Measurements from ENCODE around the gene PRSS27. TPM values are rescaled to one million over a fixed set of nuclear protein-coding genes. Genes with fewer than 3 reads are reported as not detected.

PRSS27 gene
- total RNA-seq, 1 donor from 2014 or later, result 6.6 TPM

GRCh38 chr16:2749936-2750335 is 29.9 kb upstream of the PRSS27 start:
- TF ChIP-seq, protein P1, sequence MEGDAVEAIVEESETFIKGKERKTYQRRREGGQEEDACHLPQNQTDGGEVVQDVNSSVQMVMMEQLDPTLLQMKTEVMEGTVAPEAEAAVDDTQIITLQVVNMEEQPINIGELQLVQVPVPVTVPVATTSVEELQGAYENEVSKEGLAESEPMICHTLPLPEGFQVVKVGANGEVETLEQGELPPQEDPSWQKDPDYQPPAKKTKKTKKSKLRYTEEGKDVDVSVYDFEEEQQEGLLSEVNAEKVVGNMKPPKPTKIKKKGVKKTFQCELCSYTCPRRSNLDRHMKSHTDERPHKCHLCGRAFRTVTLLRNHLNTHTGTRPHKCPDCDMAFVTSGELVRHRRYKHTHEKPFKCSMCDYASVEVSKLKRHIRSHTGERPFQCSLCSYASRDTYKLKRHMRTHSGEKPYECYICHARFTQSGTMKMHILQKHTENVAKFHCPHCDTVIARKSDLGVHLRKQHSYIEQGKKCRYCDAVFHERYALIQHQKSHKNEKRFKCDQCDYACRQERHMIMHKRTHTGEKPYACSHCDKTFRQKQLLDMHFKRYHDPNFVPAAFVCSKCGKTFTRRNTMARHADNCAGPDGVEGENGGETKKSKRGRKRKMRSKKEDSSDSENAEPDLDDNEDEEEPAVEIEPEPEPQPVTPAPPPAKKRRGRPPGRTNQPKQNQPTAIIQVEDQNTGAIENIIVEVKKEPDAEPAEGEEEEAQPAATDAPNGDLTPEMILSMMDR (IDR thresholded peaks at IDR 0.05; ENCODE audit: unreplicated experiment), result no peak

GRCh38 chr16:2749476-2749875 is 29.5 kb upstream of the PRSS27 start:
- no peak for DNase-seq (ENCODE audit: low spot score, unreplicated experiment)
- TF ChIP-seq, protein P1 (IDR thresholded peaks at IDR 0.05; ENCODE audit: unreplicated experiment), result no peak
- Mint-ChIP-seq H3K36me3 (ENCODE audit: insufficient read depth) (peaks cover 4% of the 10 kb centered on the region), H3K4me1 (ENCODE audit: low read depth) (peaks cover 22% of the 10 kb centered on the region), H3K27ac (no peak overlapping the region), H3K27me3 (no peaks in the 10 kb centered on the region), H3K4me3 (ENCODE audit: low read depth) (no peak overlapping the region), H3K9me3 (ENCODE audit: low read depth) (no peaks in the 10 kb centered on the region)

More at GRCh38 chr16:2749936-2750335, 29.9 kb upstream of the PRSS27 start:
- no peaks in the 10 kb centered on the region for H3K27me3 Mint-ChIP-seq
- H3K4me3 Mint-ChIP-seq (ENCODE audit: low read depth), result no peak overlapping the region
- H3K27ac Mint-ChIP-seq, result peak overlapping the region; percentile 86
- DNase-seq (ENCODE audit: low spot score, unreplicated experiment), result no peak
- H3K36me3 Mint-ChIP-seq (ENCODE audit: insufficient read depth), result peaks cover 5% of the 10 kb centered on the region
- H3K9me3 Mint-ChIP-seq (ENCODE audit: low read depth), result no peaks in the 10 kb centered on the region
- peaks cover 27% of the 10 kb centered on the region for H3K4me1 Mint-ChIP-seq (ENCODE audit: low read depth)

DNA sequence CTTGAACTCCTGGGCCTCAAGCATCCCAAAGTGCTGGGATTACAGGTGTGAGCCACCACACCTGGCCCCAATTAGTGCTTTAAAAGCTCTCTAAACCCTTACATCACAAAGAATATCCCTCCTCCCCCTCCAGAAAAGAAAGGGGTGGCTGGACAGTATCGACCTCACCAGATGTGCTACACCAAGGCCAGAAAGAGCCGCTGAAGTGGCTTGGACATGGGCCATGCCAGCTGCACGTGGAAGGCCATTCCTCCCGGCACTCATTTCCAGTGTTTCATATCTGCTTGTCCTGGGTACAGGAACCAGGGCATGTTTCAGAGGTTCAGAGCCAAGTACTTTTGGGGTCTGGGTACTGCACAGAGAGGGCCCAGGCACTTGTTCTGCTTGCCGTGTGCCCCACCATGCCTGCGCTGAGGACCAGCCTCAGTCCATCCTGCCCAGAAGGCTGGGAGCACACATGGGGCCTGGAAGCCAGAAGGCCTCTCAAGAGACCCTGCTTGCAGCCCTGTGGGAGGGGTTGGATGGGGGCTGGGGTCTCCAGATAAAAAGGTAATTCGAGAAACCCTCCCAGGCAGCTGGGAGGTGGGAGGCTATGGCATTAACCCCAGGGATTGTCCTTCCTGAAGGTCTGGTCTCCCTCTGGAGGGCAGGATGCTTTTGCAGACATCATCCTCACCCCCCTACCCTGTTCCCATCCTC is 28.9 kb upstream of the PRSS27 start:
- TF ChIP-seq, protein P1 (IDR thresholded peaks at IDR 0.05; ENCODE audit: unreplicated experiment), result no peak
- H3K27ac Mint-ChIP-seq, result no peak overlapping the region

GRCh38 chr16:2745961-2746360 is 25.9 kb upstream of the PRSS27 start:
- no peak overlapping the region for H3K27ac Mint-ChIP-seq
- H3K27me3 Mint-ChIP-seq, result no peaks in the 10 kb centered on the region
- DNase-seq (ENCODE audit: low spot score, unreplicated experiment), result no peak
- peaks cover 5% of the 10 kb centered on the region for H3K4me1 Mint-ChIP-seq (ENCODE audit: low read depth)
- H3K9me3 Mint-ChIP-seq (ENCODE audit: low read depth), result no peaks in the 10 kb centered on the region
- TF ChIP-seq, protein P1 (IDR thresholded peaks at IDR 0.05; ENCODE audit: unreplicated experiment), result no peak
- no peak overlapping the region for H3K4me3 Mint-ChIP-seq (ENCODE audit: low read depth)
- H3K36me3 Mint-ChIP-seq (ENCODE audit: insufficient read depth), result no peaks in the 10 kb centered on the region

More for the DNA sequence above, 28.9 kb upstream of the PRSS27 start:
- no peaks in the 10 kb centered on the region for H3K9me3 Mint-ChIP-seq (ENCODE audit: low read depth)
- peaks cover under 1% of the 10 kb centered on the region for H3K36me3 Mint-ChIP-seq (ENCODE audit: insufficient read depth)
- no peak for DNase-seq (ENCODE audit: low spot score, unreplicated experiment)
- no peaks in the 10 kb centered on the region for H3K27me3 Mint-ChIP-seq
- peaks cover 16% of the 10 kb centered on the region for H3K4me1 Mint-ChIP-seq (ENCODE audit: low read depth)
- no peak overlapping the region for H3K4me3 Mint-ChIP-seq (ENCODE audit: low read depth)

GRCh38 chr16:2745116-2745890 is 25.3 kb upstream of the PRSS27 start:
- TF ChIP-seq, protein P1 (IDR thresholded peaks at IDR 0.05; ENCODE audit: unreplicated experiment), result no peak
- Mint-ChIP-seq H3K27me3 (no peaks in the 10 kb centered on the region), H3K4me3 (ENCODE audit: low read depth) (no peak overlapping the region), H3K9me3 (ENCODE audit: low read depth) (no peaks in the 10 kb centered on the region), H3K27ac (no peak overlapping the region), H3K36me3 (ENCODE audit: insufficient read depth) (no peaks in the 10 kb centered on the region), H3K4me1 (ENCODE audit: low read depth) (peaks cover 3% of the 10 kb centered on the region)
- no peak for DNase-seq (ENCODE audit: low spot score, unreplicated experiment)

Data from progenitor cell of endocrine pancreas (in vitro differentiated cells).